Neural progenitor cell (in vitro differentiated cells): ENCODE results near the gene BFSP2. TPM values are rescaled to one million over a fixed set of nuclear protein-coding genes. Genes with fewer than 3 reads are reported as not detected.

Experiments
- DNase-seq: peaks from one replicate; pipeline ENCODE4 v3.0.0-alpha.2; 2016; ENCODE audit warnings: low spot score
- H2AFZ ChIP-seq: fragments of 200-600 bp; sonication (generic); replicated peaks from 2 replicates; pipeline ENCODE4 v1.6.1; 2016; ENCODE audit warnings: antibody characterized with exemption
- H3F3A ChIP-seq: fragments of 200-600 bp; sonication (generic); 2 replicates; pipeline ENCODE4 v1.6.1; 2016; ENCODE audit warnings: antibody characterized with exemption, low read depth
- H3K27ac ChIP-seq: fragments of 200-600 bp; sonication (generic); 2 replicates; pipeline ENCODE4 v1.5.1; 2016; ENCODE audit warnings: mild to moderate bottlenecking
- H3K27me3 ChIP-seq: fragments of 200-600 bp; sonication (generic); 2 replicates; pipeline ENCODE4 v1.6.1; 2016; ENCODE audit warnings: mild to moderate bottlenecking, moderate library complexity
- H3K36me3 ChIP-seq: fragments of 200-600 bp; sonication (generic); 2 replicates; pipeline ENCODE4 v1.5.1; 2016
- H3K4me1 ChIP-seq: fragments of 200-600 bp; sonication (generic); 2 replicates; pipeline ENCODE4 v1.6.1; 2016; ENCODE audit warnings: mixed run types
- H3K4me2 ChIP-seq: fragments of 200-600 bp; sonication (generic); 2 replicates; pipeline ENCODE4 v1.6.1; 2016
- H3K4me3 ChIP-seq: fragments of 200-600 bp; sonication (generic); 2 replicates; pipeline ENCODE4 v1.5.1; 2016
- H3K79me2 ChIP-seq: fragments of 200-600 bp; sonication (generic); 2 replicates; pipeline ENCODE4 v1.6.1; 2016; ENCODE audit warnings: low read depth
- H3K9ac ChIP-seq: fragments of 200-600 bp; sonication (generic); 2 replicates; pipeline ENCODE4 v1.6.1; 2016
- H3K9me3 ChIP-seq: fragments of 200-600 bp; sonication (generic); 2 replicates; pipeline ENCODE4 v1.5.1; 2016; ENCODE audit warnings: low read depth
- H4K20me1 ChIP-seq: fragments of 200-600 bp; sonication (generic); 2 replicates; pipeline ENCODE4 v1.6.1; 2016; ENCODE audit warnings: low read depth
- H3K27ac Mint-ChIP-seq: 3 replicates; pipeline ENCODE4 v1.8.0; 2021; ENCODE audit warnings: mixed read lengths
- H3K27me3 Mint-ChIP-seq: 2 replicates; pipeline ENCODE4 v1.8.0; 2022; ENCODE audit warnings: low read depth, mild to moderate bottlenecking, inconsistent platforms, moderate library complexity, mixed read lengths; ENCODE audit not compliant: insufficient read depth
- H3K36me3 Mint-ChIP-seq: 3 replicates; pipeline ENCODE4 v1.8.0; 2021; ENCODE audit warnings: mixed read lengths
- H3K4me1 Mint-ChIP-seq: 3 replicates; pipeline ENCODE4 v1.8.0; 2021; ENCODE audit warnings: mixed read lengths
- H3K4me3 Mint-ChIP-seq: 3 replicates; pipeline ENCODE4 v1.8.0; 2021; ENCODE audit warnings: mild to moderate bottlenecking, moderate library complexity, mixed read lengths
- H3K9me3 Mint-ChIP-seq: 3 replicates; pipeline ENCODE4 v1.8.0; 2020; ENCODE audit warnings: mixed read lengths
- EZH2 ChIP-seq: fragments of 200-600 bp; sonication (generic); IDR thresholded peaks from 2 replicates; pipeline ENCODE4 v1.6.1; 2017; ENCODE audit warnings: antibody characterized with exemption, mild to moderate bottlenecking, moderate library complexity
- EZH2phosphoT487 ChIP-seq: fragments of 200-600 bp; sonication (generic); IDR thresholded peaks from 2 replicates; pipeline ENCODE4 v1.6.1; 2017; ENCODE audit warnings: antibody characterized with exemption
- total RNA-seq: library from RNA; depleted of rRNA; stranded (reverse); fragments of >200 nt; gene quantifications from 2 replicates; pipeline ENCODE4 v1.2.3, GENCODE V29; 2015; ENCODE audit warnings: low replicate concordance
- TF ChIP-seq, protein P1 (sequence below): fragments of 200-600 bp; sonication (generic); IDR thresholded peaks from 2 replicates; pipeline ENCODE4 v1.5.1; 2017; ENCODE audit warnings: antibody characterized with exemption, mild to moderate bottlenecking

Gene BFSP2
- total RNA-seq, 1 donor from 2014 or later, result not detected

- Mint-ChIP-seq H3K9me3 (peaks cover 6% of the 10 kb centered on the region), H3K27ac (no peak overlapping the region), H3K4me1 (peaks cover 59% of the 10 kb centered on the region), H3K27me3 (peaks cover under 1% of the 10 kb centered on the region), H3K4me3 (no peak overlapping the region), H3K36me3 (no peaks in the 10 kb centered on the region)
- TF ChIP-seq, protein P1, sequence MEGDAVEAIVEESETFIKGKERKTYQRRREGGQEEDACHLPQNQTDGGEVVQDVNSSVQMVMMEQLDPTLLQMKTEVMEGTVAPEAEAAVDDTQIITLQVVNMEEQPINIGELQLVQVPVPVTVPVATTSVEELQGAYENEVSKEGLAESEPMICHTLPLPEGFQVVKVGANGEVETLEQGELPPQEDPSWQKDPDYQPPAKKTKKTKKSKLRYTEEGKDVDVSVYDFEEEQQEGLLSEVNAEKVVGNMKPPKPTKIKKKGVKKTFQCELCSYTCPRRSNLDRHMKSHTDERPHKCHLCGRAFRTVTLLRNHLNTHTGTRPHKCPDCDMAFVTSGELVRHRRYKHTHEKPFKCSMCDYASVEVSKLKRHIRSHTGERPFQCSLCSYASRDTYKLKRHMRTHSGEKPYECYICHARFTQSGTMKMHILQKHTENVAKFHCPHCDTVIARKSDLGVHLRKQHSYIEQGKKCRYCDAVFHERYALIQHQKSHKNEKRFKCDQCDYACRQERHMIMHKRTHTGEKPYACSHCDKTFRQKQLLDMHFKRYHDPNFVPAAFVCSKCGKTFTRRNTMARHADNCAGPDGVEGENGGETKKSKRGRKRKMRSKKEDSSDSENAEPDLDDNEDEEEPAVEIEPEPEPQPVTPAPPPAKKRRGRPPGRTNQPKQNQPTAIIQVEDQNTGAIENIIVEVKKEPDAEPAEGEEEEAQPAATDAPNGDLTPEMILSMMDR, result no peak
- TF ChIP-seq EZH2phosphoT487 (no peak), EZH2 (no peak)
- no peak for DNase-seq
- Histone ChIP-seq H2AFZ (no peak overlapping the region), H3K27me3 (no peaks in the 10 kb centered on the region), H3K79me2 (no peaks in the 10 kb centered on the region), H3K4me2 (no peak overlapping the region), H3K4me3 (no peak overlapping the region), H3F3A (peaks cover 78% of the 10 kb centered on the region), H3K4me1 (peaks cover 81% of the 10 kb centered on the region), H3K36me3 (no peaks in the 10 kb centered on the region), H3K9ac (no peak overlapping the region), H3K27ac (no peak overlapping the region), H3K9me3 (no peaks in the 10 kb centered on the region), H4K20me1 (no peaks in the 10 kb centered on the region)
Observed at GRCh38 chr3:133476971-133477375, 77.1 kb downstream of the BFSP2 start.

DNA sequence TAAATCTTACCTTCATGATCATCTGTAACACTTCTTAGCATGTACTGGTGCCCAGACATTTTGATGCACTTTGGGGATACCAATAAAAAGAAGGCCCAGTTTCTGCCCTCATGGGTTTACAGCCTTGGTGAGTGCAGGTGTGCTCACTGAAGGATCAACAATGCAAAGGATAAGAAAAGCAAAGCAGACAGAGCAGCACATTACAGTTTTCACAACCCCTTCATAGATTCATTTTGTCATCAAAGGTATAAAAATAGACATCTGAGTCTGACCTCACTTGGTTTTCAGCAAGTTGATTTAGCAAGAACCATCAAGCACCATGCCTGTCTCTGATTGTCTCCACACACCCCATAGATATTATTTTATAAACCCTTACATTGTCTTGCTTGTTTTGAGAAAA lies 77.6 kb downstream of the BFSP2 start:
- Histone ChIP-seq H3K4me3 (no peak overlapping the region), H2AFZ (no peak overlapping the region), H3K27me3 (no peaks in the 10 kb centered on the region), H3F3A (peaks cover 73% of the 10 kb centered on the region), H3K9ac (no peak overlapping the region), H3K36me3 (no peaks in the 10 kb centered on the region), H3K4me2 (peak overlapping the region; percentile 74), H4K20me1 (no peaks in the 10 kb centered on the region), H3K9me3 (no peaks in the 10 kb centered on the region), H3K27ac (no peak overlapping the region), H3K4me1 (peaks cover 76% of the 10 kb centered on the region), H3K79me2 (no peaks in the 10 kb centered on the region)
- Mint-ChIP-seq H3K4me3 (no peak overlapping the region), H3K27me3 (no peaks in the 10 kb centered on the region), H3K9me3 (peaks cover 6% of the 10 kb centered on the region), H3K4me1 (peaks cover 54% of the 10 kb centered on the region), H3K36me3 (no peaks in the 10 kb centered on the region), H3K27ac (no peak overlapping the region)
- TF ChIP-seq, protein P1, result no peak
- TF ChIP-seq EZH2phosphoT487, result no peak
- no peak for TF ChIP-seq EZH2
- no peak for DNase-seq

DNA sequence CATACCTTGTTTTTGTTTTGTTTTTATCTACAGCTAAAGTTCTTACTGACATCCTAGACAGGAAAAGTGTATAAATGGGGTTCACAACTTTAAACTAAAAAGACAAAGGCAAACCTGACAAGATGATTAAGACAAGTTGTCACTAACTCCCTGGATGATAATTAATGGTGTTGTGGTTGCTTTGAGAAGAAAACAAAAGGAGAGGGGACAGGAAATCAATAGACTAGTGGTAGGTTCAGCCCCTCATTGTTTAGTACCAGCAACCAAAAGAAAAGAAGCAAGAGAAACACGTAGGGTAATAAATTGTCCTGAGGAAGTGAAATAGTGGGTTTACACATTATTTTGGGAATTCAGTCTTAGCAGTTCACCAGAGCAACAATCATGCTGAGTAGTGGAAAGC lies 78.8 kb downstream of the BFSP2 start:
- H3K4me1 ChIP-seq, result peaks cover 68% of the 10 kb centered on the region
- peaks cover 9% of the 10 kb centered on the region for H3K9me3 Mint-ChIP-seq
- H3F3A ChIP-seq, result peaks cover 64% of the 10 kb centered on the region
- H3K27me3 ChIP-seq, result no peaks in the 10 kb centered on the region
- H3K27ac ChIP-seq, result peak overlapping the region; percentile 36
- H3K79me2 ChIP-seq, result no peaks in the 10 kb centered on the region
- H2AFZ ChIP-seq, result no peak overlapping the region
- peak; percentile 52 for DNase-seq
- H4K20me1 ChIP-seq, result no peaks in the 10 kb centered on the region
- no peak overlapping the region for H3K4me3 Mint-ChIP-seq
- H3K4me1 Mint-ChIP-seq, result peaks cover 49% of the 10 kb centered on the region
- H3K9ac ChIP-seq, result no peak overlapping the region
- H3K36me3 ChIP-seq, result no peaks in the 10 kb centered on the region
- H3K27ac Mint-ChIP-seq, result no peak overlapping the region
- peak overlapping the region; percentile 21 for H3K4me3 ChIP-seq
- no peaks in the 10 kb centered on the region for H3K27me3 Mint-ChIP-seq
- H3K4me2 ChIP-seq, result peak overlapping the region; percentile 74
- no peaks in the 10 kb centered on the region for H3K36me3 Mint-ChIP-seq
- no peaks in the 10 kb centered on the region for H3K9me3 ChIP-seq
- TF ChIP-seq EZH2phosphoT487 (no peak), EZH2 (no peak)
- TF ChIP-seq, protein P1, result no peak
